NCI-H226 (cell line): ENCODE measurements around the gene CUL3.
"Not testable (repeated sequence)": the region's sequence is repeated elsewhere in the genome, so short reads cannot be mapped to it uniquely, and the experiment has no call there.

ENCODE experiments used
- DNase-seq: peaks from one replicate; pipeline ENCODE4 v3.0.0-alpha.2; 2015

The CUL3 gene

DNA sequence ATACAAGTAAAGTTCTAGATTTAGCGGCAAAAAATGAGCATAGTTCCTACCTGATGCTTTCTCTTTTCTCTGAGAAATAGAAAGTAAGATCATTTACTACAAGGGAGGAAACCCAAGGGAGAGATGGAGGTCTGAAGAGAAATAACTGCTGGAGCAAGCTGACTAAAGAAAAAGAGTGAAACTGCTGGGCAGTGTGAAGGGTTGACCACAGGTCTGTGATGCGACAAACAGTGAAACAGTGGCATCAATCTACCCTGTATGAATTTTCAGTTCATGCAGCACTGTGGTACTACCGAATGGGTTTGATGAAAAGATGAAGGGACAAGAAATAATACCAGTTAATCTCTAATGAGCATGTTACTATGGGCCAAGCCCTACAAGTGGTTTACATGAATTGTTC is 52.2 kb downstream of the CUL3 start:
- DNase-seq = no peak

DNA sequence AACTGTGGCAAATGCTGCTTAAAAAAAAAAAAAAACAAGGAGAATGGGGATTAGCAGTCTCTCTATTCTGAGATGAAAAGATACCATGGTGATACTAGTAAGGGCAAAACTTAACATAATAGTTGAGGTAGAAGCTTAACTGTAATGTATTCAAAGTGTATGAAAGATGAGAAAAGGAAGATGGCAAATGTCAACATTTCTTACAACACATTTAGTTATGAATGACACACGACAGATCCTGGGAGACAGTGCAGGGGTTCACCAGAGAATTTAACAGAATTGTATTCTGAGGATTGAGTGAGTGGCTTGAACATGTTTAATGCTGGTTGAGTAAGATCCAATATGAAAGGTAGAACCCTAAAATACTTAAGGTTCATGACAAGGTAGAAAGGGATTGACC is 52.7 kb downstream of the CUL3 start:
- DNase-seq = no peak

DNA sequence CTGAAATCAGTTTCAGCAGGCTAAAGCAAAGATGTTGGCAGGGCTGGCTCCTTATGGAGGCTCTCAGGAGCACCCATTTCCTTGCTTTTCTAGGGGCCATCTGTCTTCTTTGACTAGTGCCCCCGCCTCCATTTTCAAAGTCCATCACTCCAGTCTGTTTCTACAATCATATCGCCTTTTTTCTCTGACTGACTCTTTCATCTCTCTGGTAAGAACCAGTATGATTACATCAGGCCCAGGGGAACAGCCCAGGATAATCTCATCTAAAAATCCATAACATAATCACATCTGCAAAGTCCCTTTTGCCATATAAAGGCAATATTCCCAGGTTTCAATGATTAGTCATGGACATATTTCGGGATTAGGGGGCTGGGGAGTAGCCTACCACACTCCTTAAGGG is 57.0 kb downstream of the CUL3 start:
- DNase-seq = no peak

DNA sequence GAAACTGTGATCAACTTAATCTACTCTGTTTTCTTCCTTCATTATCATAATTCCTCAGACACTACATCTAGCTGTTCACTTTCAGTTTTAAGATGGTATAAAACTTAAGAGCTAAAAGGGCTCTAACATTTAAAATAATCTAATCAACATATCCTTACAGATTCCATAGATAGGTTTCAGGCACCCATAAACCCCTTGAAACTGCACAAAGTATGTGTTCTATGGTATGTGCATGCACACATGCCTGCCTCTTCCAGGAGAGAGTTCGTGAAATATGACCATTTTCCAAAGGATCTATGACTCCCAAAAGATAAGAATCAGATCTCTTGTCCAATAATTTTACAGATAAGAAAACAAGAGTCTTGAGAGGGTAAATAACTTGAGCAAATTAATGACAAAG is 59.4 kb downstream of the CUL3 start:
- DNase-seq = no peak

DNA sequence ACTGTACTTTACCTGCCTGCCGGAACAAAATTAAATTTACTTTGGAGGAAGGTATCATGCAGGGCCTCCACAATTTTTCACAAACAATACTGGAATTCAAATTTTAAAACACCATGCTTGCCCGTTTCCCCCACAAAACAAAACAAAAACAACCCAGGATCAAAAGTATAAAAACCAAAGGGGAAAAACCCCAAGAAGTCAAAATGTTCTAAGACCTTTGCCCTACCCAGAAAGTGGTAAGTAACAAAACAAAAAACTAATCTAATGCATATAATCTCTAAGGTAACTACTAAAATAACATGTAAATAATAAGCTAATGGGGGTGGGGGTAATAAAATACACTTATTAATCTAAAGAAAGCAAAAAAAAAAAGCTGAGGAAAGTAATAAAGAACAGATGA is 60.5 kb downstream of the CUL3 start:
- no peak for DNase-seq

DNA sequence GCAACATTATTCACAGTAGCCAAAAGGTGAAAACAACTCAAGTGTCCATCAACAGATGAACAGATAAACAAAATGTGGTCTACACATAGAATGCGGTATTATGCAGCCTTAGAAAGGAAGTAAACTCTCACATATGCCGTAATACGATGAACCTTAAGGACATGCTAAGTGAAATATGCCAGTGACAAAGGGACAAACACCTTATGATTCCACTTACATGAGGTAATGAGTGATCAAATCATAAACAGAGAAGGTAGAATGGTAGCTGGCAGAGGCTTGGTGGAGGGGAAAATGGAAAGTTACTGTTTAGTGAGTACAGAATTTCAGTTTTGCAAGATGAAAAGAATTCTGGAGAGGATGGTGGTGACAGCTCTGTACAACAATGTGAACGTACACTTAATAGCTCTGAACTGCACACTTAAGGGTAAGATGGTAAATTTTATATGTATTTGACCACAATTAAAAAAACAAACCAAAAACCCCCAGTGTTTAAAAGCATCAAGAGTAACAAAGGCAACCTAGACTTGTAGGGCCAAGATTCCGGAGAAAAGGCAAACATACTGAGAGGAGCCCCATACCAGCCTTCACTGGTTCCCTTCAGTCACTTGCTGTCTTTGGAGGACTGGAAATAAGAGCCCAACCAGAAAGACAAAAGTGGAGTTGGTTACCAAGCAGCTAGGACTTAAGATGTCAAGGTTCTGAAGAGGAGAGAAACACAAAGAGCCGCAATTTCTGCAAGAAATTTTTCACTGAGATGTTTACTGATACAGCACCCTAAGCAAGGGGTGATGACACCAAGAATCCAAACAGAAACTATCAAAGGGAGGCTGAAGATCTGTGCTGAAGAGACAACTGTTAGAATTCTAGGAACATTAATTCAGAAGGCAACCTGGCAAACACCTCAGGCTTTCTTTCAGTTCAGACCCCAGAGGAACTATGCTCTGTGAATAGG is 61.3 kb downstream of the CUL3 start:
- DNase-seq = no peak

DNA sequence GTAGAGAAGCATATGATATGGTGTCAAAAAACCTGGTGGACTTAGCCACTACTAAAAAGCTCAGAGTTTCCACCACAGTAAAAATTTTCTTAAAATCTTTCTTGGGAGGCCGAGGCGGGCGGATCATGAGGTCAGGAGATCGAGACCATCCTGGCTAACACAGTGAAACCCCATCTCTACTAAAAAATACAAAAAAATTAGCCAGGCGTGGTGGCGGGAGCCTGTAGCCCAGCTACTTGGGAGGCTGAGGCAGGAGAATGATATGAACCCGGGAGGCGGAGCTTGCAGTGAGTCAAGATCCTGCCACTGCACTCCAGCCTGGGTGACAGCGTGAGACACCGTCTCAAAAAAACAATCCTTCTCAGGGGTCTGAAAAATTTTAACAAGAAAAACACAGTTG is 62.7 kb downstream of the CUL3 start:
- not testable (repeated sequence) for DNase-seq

DNA sequence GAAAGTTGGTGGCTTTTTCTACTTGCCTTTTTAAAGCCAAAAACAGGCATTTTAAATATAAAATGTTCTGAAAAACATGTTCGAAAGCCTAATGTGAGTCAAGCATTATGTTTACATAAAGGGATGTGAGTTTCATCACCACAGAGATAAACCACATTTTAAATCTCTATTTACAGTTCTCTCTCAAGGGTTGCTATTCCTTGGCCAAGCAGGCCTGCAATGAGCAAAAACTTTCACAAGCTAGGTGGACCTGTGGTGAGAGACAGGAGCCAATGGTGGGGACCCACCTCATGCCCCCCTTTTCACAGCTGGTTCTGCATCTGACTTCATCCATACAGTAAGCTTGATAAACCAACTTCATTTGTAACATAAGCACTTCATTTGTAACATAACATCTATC is 65.1 kb downstream of the CUL3 start:
- peak; percentile 80 for DNase-seq

DNA sequence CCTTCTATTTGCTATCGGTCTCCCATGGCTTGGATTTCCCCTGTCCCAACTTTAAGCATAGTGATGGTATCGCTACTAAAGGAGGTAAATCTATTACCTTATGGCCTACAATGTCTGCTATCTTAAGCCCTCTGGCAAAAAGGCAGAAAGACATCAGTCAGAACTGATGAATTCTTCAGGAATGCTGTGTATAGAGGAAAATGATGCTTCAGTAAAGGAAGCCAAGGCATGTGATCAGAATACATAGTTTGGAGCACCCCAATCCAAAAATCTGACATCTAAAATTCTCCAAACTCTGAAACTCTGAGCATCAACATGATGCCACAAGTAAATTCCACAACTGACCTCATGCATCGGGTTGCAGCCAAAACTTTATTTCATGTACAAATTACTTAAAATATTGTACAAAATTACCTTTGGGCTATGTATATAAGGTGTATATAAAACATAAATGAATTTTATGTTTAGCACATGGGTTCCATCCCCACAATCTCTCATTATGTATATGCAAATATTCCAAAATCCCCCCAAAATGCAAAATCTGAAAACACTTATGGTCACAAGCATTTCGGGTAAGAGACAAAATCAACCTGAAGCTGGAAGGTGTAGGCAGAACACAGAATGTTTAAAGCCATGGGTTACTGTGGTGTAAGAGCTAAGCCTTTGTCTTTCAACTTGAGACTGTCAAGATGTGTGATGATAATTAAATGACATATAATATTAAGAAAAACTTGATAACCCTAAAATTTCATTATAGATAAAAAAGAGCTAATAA is 66.2 kb downstream of the CUL3 start:
- DNase-seq = peak; percentile 92

DNA sequence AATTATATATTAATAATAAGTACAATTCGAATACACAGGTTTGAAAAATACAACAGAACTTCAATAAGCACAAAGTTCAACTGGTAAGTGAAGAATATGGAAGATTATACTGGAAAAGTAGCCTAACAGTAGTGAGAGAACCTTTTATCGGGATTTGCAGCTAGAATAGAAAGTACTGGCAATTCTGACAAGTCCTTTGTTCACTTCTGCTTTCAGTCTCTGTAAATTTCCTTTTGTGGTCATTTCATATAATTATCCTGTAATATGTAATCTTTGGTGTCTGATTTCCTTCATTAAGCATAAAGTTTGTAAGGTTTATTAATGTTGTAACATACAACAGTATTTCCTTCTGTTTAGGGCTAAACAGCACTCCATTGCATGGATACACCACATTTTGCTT is 67.2 kb downstream of the CUL3 start:
- no peak for DNase-seq

DNA sequence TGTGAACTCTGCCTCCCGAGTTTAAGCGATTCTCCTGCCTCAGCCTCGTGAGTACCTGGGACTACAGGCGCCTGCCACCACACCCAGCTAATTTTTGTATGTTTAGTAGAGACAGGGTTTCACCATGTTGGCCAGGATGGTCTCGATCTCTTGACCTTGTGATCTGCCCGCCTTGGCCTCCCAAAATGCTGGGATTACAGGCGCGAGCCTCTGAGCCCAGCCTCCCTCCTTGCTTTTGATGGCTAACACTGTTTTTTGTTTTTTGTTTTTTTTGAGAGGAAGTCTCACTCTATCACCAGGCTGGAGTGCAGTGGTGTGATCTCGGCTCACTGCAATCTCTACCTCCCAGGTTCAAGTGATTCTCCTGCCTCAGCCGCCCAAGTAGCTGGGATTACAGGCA is 68.8 kb downstream of the CUL3 start:
- DNase-seq = not testable (repeated sequence)

DNA sequence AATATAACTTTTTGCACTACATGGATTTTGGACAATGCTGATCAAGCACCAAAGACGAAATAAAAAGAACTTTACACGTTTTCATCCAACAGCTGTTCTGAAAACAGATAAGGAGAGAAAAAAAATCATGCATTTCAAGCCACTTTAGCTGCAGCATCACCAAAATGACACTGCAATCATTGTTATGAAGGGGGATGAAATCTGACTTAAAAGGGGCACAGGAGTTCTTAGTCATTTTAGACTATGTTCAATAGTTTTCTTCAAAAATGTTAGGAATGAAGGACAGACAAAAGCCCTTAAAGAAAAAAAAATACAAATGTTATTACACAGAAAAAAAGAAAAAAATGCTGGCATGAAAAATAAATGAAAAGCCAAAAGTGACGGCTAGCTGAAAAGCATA is 71.2 kb downstream of the CUL3 start:
- DNase-seq = no peak

DNA sequence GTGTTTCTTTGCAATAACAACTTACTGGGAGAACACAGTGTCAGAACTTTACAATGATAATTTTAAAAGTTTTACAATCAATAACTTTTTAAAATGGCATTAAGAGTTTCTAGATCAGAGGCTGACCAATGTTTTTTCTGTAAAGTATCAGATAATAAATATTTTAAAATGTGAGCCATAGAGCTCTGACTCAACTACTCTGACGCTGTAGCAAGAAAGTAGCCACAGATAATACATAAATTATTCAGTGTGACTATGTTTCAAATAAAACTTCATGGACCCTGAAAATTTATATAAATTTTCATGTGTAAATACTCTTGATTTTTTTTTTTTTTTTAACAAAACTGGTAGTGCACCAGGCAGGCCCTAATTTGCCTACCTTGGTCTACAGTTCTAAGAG is 77.4 kb downstream of the CUL3 start:
- DNase-seq = no peak

DNA sequence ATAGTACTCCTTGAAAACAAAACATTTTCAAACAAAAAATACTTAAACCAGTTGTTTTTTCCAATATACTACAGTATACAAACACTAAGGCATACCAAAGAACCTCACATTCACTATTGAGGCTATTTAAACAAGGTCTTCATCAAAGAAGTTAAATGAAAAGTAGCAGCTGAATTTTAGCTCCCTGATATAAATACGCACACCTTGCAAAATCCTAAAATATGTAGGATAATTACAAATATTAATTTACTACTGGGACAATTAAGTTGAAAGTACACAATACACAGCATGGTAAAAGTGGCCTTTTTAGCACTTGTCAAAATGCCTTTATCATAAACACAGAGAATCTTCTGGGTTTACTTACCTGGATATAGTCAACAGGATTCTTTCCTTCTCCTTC is 78.7 kb downstream of the CUL3 start:
- DNase-seq = no peak

DNA sequence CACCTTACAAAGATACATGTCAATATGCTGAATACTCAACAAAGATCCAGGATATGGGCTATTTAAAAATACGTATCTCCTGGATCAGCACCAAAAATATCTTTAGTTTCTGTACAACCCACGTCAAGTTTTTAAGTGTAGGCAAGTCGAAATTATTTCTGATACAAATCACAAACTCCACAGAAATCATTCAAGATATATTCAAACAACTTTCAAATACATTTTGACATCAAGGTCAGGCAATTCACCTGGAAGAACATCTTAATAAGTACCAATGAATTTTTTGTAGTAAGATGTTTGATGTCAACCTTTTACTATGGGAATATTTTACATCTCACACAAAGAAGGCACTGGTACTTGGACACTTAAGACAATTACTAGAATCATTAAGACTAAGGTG is 86.2 kb downstream of the CUL3 start:
- DNase-seq = no peak

DNA sequence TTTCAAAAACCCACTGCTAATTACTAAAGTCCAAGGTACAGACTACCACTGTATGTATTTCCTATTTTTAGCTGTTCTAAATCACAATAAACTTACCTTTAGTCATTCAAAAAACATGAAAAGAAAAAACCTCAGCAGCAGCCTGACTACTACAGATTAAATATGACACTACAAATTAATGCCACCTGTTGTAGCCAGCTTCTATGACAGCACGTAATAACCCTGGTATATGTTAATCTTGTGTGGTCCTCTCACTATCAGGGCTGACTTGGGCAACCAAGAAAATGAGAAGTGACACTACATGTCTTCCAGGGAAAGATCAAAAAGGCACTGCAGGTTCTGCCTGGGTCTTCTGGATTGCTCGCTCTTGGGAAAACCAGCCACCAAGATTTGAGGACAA is 92.6 kb downstream of the CUL3 start:
- no peak for DNase-seq

DNA sequence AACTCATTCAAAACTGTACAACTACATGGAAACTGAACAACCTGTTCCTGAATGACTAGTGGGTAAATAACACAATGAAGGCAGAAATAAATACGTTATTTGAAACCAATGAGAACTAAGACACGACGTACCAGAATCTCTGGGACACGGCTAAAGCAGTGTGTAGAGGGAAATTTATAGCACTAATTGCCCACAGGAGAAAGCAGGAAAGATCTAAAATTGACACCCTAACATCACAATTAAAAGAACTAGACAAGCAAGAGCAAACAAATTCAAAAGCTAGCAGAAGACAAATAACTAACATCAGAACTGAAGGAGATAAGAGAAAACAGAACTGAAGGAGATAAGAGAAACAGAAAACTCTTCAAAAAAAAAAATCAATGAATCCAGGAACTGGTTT is 97.2 kb downstream of the CUL3 start:
- not testable (repeated sequence) for DNase-seq

DNA sequence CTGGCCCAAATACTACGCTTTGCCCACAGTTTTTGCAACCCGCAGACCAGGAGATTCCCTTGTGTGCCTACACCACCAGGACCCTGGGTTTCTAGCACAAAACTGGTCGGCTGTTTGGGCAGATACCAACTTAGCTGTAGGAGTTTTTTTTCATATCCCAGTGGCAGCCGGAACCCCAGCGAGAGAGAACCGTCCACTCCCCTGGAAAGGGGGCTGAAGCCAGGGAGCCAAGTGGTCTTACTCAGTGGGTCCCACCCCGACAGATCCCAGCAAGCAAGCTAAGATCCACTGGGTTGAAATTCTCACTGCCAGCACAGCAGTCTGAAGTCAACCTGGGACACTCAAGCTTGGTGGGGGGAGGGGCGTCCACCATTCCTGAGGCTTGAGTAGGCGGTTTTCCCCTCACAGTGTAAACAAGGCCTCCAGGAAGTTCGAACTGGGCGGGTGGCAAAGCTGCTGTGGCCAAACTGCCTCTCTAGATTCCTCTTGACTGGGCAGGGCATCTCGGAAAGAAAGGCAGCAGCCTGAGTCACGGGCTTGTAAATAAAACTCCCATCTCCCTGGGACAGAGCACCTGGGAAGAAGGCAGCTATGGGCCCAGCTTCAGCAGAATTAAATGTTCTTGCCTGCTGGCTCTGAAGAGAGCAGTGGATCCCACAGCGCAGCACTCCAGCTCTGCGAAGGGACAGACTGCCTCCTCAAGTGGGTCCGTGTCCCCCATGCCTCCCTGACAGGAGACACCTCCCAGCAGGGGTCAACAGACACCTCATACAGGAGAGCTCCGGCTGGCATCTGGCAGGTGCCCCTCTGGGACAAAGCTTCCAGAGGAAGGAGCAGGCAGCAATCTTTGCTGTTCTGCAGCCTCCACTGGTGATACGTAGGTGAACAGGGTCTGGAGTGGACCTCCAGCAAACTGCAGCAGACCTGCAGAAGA is 99.8 kb downstream of the CUL3 start:
- DNase-seq = peak; percentile 98

DNA sequence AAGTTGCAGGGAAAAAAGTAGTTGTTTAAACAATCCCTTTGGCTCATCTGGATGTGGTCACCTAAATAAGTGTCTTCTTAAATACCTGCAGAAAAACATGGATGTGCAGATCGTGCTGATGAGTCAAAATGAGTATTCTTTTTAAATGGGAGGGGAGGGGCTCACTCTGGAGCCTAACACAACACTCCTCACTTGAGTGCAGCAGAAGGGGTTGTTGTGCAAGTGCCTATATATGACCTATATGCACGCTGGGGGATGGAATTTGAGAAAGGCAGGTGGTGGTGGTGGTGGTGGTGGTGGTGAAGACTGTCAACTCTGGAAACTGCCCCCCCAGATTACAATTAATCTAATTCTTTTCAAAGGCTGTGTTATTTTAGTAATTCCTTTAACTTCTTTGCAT is 105.3 kb downstream of the CUL3 start:
- no peak for DNase-seq

DNA sequence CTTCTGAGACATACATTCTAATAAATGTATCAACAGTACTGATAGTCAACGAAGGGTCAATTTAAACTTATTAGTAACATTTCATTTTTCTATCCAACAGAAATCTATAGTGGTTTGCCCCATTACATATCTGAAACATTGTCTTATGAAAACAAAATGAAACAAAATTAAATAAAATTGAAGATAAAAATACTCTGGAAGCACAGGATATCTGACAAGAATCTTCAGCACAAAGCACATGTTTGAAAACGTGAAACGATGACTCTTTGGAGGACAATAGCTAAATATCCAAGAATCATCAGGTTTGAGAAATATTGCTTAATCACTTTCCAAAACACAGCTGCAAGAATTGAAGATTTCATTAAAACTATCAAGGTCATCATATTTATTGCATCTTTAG is 112.3 kb downstream of the CUL3 start:
- no peak for DNase-seq

DNA sequence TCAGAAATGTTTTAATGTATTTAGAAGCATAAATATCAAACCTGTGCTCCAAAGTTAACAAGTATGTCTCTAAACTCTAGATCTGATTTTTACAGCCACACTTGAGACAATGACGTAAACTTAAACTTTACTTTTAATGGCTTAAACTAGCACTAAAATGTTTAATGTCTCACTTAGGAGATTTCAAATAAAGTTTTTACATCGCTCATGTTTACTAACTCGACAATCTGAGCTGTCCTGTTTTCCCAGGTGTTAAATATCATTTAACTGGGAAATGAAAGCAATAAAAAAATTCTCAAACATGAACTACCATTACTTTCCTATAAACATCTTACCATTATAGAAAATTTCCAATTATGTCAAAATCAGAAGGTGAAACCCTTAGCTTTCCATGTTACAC is 113.0 kb downstream of the CUL3 start:
- DNase-seq = no peak

DNA sequence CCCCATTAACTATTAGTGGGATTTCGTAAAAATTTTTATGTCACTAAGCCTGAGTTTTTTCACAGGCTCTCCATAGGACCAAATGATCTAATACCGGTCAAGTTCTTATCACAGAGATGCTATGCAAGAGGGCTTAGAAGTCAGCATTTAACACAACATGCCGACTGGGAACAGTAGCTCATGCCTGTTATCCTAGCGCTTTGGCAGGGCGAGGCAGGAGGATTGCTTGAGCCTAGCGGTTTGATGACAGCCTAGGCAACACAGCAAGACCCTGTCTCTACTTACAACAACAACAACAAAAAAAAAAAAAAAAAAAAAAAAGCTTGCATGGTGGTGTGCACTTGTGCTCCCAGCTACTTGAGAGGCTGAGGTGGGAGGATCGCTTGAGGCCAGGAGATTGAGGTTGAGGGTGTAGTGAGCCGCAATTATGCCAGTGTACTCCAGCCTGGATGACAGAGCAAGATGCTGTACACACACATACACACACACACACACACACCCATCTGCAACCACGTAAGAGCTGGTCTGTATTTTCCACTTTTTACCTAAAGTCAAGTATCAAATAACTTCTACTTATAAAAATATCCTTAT is 115.7 kb downstream of the CUL3 start:
- no peak for DNase-seq
